EH (cell line): ENCODE data around the gene PDCD4.
A peak's percentile ranks its signal among the peaks of the same experiment; 100 is the strongest.

Experiments
- DNase-seq: peaks from one replicate; pipeline ENCODE4 v3.0.0-alpha.2; 2015; ENCODE audit warnings: low read depth

PDCD4 gene

GRCh38 chr10:110842326-110842904 is 29.3 kb upstream of the PDCD4 start:
- DNase-seq = no peak

GRCh38 chr10:110843031-110843430 is 28.7 kb upstream of the PDCD4 start:
- DNase-seq = no peak

- no peak for DNase-seq
These were observed 27.7 kb upstream of the PDCD4 start for GRCh38 chr10:110843796-110844616.

DNA sequence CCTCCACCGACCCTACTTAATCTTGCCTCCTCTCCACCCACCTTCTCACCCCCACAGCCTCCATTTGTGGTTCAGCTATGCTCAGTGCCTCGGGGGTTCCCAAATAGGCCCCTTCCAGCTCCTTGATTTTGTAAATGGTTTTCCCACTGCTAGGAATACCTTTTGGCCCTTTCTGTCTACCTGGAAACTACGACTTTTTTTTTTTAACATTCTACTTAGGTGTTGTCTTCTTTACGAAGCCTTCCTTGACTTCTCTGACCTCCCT is 27.2 kb upstream of the PDCD4 start:
- no peak for DNase-seq

DNA sequence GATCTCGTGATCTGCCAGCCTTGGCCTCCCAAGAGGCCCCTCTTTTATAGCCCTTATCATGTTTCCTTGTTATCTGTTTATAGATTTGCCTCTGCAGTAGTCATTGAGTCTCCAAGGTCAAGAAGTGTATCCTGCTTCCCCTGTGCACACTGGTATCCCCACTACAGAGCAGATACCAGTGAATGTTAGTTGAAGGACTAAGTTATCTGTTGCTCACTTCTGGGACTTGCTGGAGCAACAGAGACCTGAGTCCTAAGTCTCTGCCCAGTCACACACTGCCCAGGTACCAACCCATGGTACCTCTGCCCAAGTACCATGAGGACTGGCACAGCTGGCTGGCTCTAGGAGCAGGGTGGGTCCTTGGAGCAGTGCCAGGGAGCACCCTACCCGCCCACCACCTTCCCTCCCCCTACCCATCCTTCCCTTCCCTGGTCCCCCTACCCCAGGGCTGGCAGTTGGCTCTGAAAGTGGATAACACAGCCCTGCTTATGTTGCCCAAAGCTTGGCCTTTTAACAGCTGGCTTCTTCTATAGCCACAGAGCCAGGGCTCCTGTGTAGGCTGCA is 26.5 kb upstream of the PDCD4 start:
- no peak for DNase-seq

GRCh38 chr10:110845756-110846620 is 25.7 kb upstream of the PDCD4 start:
- DNase-seq = no peak

- no peak for DNase-seq
These were observed 24.4 kb upstream of the PDCD4 start for GRCh38 chr10:110847374-110847773.

DNA sequence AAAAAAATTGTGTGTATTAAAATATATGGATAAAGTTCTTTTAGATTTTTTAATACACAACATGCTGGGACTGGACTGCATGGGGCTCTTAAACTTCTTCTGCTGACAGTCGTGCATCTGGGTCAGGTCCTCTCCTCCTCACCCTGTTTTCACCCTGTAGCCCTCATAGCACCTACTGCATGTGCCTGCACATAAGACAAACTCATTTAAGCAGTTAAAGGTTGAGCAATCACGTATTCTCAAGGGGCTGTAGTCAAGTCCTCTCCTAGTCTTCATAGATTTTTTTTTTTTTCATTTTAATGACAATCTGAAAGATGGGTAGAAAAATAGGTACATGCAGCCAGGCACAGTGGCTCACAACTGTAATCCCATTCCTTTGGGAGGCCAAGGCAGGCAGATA is 23.6 kb upstream of the PDCD4 start:
- no peak for DNase-seq

- DNase-seq = no peak
These were observed 21.6 kb upstream of the PDCD4 start for GRCh38 chr10:110850099-110850498.

- no peak for DNase-seq
These were observed 20.6 kb upstream of the PDCD4 start for GRCh38 chr10:110851020-110851612.

- DNase-seq = no peak
These were observed 19.4 kb upstream of the PDCD4 start for GRCh38 chr10:110852255-110852896.

GRCh38 chr10:110852947-110853346 is 18.8 kb upstream of the PDCD4 start:
- DNase-seq = no peak

- DNase-seq = no peak
These were observed 17.7 kb upstream of the PDCD4 start for GRCh38 chr10:110853921-110854605.

GRCh38 chr10:110857265-110858171 is 14.2 kb upstream of the PDCD4 start:
- DNase-seq = no peak

DNA sequence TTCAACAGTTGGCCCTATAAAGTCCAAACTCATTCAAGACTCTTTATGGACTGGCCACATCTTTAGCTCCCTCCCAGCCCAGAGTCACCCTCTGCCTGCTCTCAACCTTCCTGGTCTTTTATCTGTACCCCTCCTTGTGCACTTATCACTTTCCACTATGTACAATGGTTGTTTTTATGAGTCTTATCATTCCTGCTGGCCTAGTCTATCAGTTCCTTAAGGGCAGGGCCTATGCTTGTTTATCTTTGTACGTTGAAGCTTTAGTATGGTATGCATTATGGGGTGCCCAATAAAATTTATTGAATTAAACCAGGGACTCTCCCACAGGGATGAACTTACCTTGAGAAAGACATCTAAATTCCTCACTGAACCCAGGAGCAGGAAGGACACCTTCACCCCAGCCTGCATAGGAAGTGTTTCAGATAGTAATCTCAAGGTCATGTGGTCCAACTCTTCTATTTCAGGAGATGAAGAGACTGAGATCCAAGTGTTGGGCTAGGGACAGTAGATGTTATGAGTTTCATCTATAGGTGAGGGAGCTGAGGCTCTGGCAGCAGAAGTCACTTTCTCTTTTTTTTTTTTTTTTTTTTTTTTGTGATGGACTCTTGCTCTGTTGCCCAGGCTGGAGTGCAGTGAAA is 13.3 kb upstream of the PDCD4 start:
- DNase-seq = no peak

DNA sequence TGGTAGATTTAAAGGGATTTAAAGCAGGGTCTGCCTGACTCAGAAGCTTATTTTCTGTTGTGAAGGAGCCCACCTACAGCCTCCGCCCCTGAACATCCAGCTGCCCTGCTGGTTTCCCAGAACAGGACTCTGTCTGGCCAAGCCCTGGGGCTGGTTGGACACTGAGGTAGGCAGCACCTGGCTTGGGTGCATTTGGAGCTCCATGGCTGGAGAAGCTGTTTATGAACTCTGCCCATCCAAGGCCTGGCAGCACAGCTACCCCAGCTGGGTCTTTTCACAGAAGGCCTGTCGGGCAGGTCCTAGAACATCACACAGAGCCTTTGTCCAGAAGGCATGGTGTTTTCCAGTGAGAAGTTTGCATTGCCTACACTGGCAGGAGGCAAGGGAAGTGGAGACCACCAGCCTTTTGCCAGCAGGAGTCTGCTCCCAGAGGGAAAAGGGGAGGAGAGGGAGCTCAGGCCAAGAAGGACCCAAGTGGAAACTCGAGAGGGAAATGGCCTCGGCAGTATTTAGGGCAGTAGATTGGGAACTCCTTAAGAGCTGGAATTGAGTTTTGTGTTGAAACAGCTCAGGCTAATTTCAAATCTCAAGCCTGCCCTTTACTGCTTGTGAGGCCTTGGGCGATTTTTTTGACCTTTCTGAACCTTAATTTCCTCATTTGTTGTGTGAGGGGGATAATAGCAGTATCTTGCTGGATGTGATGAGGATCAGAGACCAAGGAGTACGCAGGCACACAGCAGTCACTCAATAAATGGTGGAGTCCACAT is 12.3 kb upstream of the PDCD4 start:
- DNase-seq = no peak

- DNase-seq = peak; percentile 93
These were observed 11.8 kb upstream of the PDCD4 start for GRCh38 chr10:110859973-110860376.

- no peak for DNase-seq
These were observed 11.0 kb upstream of the PDCD4 start for GRCh38 chr10:110860576-110861241.
